C4-2B (cell line): ENCODE results near the gene GATC.

Experiments
- ZFX ChIP-seq: fragments of 450-650 bp; IDR thresholded peaks from 2 replicates; pipeline ENCODE4 v1.6.1; 2017
- TF ChIP-seq, protein P1 (sequence below): fragments of 450-650 bp; conservative IDR thresholded peaks from 2 replicates; pipeline ENCODE4 v1.5.1; 2017; ENCODE audit warnings: mild to moderate bottlenecking

DNA sequence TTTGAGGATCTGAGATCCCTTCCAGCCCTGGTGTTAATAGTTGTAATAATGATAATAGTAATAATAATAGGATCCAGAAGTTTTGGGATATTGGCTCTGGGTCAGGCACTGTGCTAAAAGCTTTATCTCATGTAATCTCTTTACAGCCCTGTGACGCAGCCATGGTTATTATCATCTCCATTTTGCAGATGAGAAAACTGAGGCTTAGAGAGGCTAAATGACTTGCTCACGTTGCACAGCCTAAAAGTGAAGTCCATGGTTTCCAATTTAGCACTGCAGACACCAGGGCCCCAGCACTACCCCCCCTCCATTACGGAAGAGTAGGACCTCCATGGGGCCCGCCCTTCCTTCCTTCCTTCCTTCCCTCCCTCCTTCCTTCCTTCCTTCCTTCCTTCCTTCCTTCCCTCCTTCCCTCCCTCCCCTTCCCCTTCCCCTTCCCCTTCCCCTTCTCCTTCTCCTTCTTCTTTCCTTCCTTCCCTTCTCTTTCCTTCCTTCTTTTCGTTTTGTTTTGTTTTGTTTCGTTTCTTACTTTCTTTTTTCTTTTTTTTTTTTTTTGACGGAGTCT, 23.3 kb upstream of the GATC start:
- TF ChIP-seq, protein P1, sequence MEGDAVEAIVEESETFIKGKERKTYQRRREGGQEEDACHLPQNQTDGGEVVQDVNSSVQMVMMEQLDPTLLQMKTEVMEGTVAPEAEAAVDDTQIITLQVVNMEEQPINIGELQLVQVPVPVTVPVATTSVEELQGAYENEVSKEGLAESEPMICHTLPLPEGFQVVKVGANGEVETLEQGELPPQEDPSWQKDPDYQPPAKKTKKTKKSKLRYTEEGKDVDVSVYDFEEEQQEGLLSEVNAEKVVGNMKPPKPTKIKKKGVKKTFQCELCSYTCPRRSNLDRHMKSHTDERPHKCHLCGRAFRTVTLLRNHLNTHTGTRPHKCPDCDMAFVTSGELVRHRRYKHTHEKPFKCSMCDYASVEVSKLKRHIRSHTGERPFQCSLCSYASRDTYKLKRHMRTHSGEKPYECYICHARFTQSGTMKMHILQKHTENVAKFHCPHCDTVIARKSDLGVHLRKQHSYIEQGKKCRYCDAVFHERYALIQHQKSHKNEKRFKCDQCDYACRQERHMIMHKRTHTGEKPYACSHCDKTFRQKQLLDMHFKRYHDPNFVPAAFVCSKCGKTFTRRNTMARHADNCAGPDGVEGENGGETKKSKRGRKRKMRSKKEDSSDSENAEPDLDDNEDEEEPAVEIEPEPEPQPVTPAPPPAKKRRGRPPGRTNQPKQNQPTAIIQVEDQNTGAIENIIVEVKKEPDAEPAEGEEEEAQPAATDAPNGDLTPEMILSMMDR: no peak
- TF ChIP-seq ZFX: no peak
